Thymus (tissue), 11 donors: ENCODE measurements around the gene VPS37D. TPM values are rescaled to one million over a fixed set of nuclear protein-coding genes. Genes with fewer than 3 reads are reported as not detected.

ENCODE experiments used
- DNase-seq, 9 donors: peaks; one replicate each; pipeline ENCODE4 v3.0.0-alpha.2; 2013; ENCODE audit warnings: low spot score in 9 of 9, low read depth in 6 of 9, missing footprints in 1 of 9
- H3K27ac ChIP-seq, 2 donors: one replicate each; pipeline ENCODE4 v1.5.1; 2013; ENCODE audit warnings: control low read depth in 1 of 2, low read depth in 1 of 2, low read length in 1 of 2, mild to moderate bottlenecking in 1 of 2, moderate library complexity in 1 of 2
- H3K27me3 ChIP-seq, 2 donors: one replicate each; pipeline ENCODE4 v1.5.1; 2013; ENCODE audit warnings: low read length in 1 of 2; ENCODE audit not compliant: control insufficient read depth in 2 of 2, insufficient read depth in 1 of 2
- H3K36me3 ChIP-seq, 2 donors: one replicate each; pipeline ENCODE4 v1.5.1; 2013; ENCODE audit warnings: low read length in 1 of 2, mild to moderate bottlenecking in 1 of 2, moderate library complexity in 1 of 2; ENCODE audit not compliant: control insufficient read depth in 2 of 2, insufficient read depth in 2 of 2
- H3K4me1 ChIP-seq, 2 donors: one replicate each; pipeline ENCODE4 v1.5.1; 2013; ENCODE audit warnings: low read length in 2 of 2; ENCODE audit not compliant: control insufficient read depth in 2 of 2, insufficient read depth in 2 of 2
- H3K4me3 ChIP-seq, 2 donors: one replicate each; pipeline ENCODE4 v1.5.1; 2013; ENCODE audit warnings: low read length in 2 of 2, control low read depth in 1 of 2, mild to moderate bottlenecking in 1 of 2
- H3K9me3 ChIP-seq, 2 donors: one replicate each; pipeline ENCODE4 v1.5.1; 2013; ENCODE audit warnings: low read length in 1 of 2, mild to moderate bottlenecking in 1 of 2; ENCODE audit not compliant: control insufficient read depth in 2 of 2, insufficient read depth in 1 of 2
- whole genome bisulfite sequencing: extraction: QIAGEN DNeasy Blood & Tissue Kit; methylation state at CpG from one replicate; pipeline ENCODE4 v1.1.7; 2013; 5-methylcytosine and 5-hydroxymethylcytosine counted together
- polyA plus RNA-seq: library from polyadenylated mRNA; stranded (reverse); fragments of 200-250 nt; gene quantifications from one replicate; pipeline ENCODE4 v1.2.3, GENCODE V29; 2013
- total RNA-seq: library from RNA; stranded (reverse); fragments of 120-200 nt; gene quantifications from one replicate; pipeline ENCODE4 v1.2.4, GENCODE V29; 2013
- donor health status: healthy.

The VPS37D gene
- total and polyA plus RNA-seq, 2 donors, result 1.2 to 2.7 TPM

DNA sequence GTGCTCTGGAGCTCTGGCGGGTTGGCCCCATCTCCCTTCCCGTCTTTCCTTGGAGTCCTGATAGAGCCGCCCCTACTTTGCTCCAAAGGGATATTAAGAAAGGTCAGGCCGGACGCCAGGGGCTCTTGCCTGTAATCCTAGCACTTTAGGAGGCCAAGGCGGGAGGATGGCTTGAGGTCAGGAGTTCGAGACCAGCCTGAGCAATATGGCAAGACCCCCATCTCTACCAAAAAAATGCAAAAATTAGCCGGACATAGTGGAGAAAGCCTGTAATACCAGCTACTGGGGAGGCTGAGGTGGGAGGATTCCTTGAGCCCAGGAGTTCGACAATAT lies 43.0 kb upstream of the VPS37D start:
- H3K4me3 ChIP-seq, result no peak overlapping the region
- peaks cover 3 to 13% of the 10 kb centered on the region in 2 donors for H3K4me1 ChIP-seq
- 49% methylated on average over 9 of the region's 9 CpGs for WGBS
- no peaks in the 10 kb centered on the region for H3K36me3 ChIP-seq
- peaks cover 2 to 4% of the 10 kb centered on the region in 2 donors for H3K9me3 ChIP-seq
- H3K27me3 ChIP-seq, result peaks cover 40 to 85% of the 10 kb centered on the region in 2 donors
- DNase-seq, result no peak
- no peak overlapping the region for H3K27ac ChIP-seq

DNA sequence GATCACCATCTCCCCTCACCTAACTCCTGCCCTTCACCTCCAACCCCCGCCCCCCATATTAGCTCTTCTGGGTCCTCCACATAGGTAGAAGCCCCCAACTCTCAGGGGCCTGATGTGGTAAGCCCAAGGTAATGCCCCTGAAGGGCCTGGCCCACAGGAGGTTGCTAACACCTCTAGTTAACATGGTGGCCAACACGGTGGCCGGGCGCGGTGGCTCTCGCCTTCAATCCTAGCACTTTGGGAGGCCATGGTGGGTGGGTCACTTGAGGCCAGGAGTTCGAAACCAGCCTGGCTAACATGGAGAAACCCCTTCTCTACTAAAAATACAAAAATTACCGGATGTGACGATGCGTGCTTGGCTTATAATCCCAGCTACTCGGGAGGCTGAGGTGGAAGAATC lies 42.4 kb upstream of the VPS37D start:
- Histone ChIP-seq H3K27ac (no peak overlapping the region), H3K27me3 (peaks cover 40 to 85% of the 10 kb centered on the region in 2 donors)
- WGBS, result 94% methylated on average over 11 of the region's 11 CpGs

DNA sequence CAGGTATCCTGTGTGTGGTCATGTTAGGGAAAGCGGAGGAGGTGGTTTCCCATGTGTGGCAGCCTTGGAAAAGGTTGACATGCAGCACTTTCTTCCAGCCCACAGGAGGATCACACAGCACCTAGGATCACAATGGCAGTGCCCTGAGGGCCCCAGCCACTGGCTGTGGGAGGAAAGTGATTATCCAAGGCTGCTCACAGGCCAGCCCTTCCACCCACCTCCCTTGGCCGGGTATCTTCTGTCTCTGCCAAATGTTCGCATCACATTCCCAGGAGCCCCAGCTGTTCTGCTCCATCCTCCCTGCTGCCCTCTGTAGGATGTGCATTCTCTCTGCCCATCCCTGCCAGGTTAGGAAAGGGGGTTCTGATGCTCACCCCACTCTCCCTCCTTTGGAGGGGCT lies 40.8 kb upstream of the VPS37D start:
- DNase-seq, result no peak
- Histone ChIP-seq H3K27me3 (peaks cover 33 to 76% of the 10 kb centered on the region in 2 donors), H3K4me1 (peaks cover 3 to 13% of the 10 kb centered on the region in 2 donors), H3K4me3 (no peak overlapping the region), H3K27ac (no peak overlapping the region), H3K9me3 (peaks cover 2 to 4% of the 10 kb centered on the region in 2 donors), H3K36me3 (no peaks in the 10 kb centered on the region)
- WGBS, result 39% methylated on average over 3 of the region's 3 CpGs

More for the DNA sequence above, 42.4 kb upstream of the VPS37D start:
- DNase-seq, result no peak
- Histone ChIP-seq H3K4me3 (no peak overlapping the region), H3K36me3 (no peaks in the 10 kb centered on the region), H3K9me3 (peaks cover 2 to 4% of the 10 kb centered on the region in 2 donors), H3K4me1 (peaks cover 3 to 13% of the 10 kb centered on the region in 2 donors)

DNA sequence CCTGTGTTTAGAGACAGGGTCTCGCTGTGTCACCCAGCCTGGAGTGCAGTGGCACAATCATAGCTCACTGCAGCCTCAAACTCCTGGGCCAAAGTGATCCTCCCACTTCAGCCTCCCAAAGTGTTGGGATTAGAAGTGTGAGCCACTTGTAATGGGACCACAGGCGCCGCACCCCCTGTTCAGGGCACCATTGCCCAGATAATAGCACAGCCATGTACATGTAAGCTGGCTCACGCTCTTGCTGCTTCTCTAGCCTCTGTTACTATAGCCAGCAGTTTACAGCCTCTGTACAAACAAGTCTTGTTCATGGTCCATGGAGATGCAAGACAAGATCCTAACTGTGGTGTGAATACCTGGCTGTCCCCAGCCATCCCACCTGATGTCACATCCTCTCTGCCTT lies 39.1 kb upstream of the VPS37D start:
- Histone ChIP-seq H3K9me3 (peaks cover 0 to 2% of the 10 kb centered on the region in 2 donors), H3K36me3 (no peaks in the 10 kb centered on the region), H3K4me1 (peaks cover 3 to 7% of the 10 kb centered on the region in 2 donors), H3K4me3 (no peak overlapping the region), H3K27me3 (peaks cover 21 to 65% of the 10 kb centered on the region in 2 donors), H3K27ac (no peak overlapping the region)
- WGBS, result 73% methylated on average over 4 of the region's 4 CpGs
- no peak for DNase-seq

DNA sequence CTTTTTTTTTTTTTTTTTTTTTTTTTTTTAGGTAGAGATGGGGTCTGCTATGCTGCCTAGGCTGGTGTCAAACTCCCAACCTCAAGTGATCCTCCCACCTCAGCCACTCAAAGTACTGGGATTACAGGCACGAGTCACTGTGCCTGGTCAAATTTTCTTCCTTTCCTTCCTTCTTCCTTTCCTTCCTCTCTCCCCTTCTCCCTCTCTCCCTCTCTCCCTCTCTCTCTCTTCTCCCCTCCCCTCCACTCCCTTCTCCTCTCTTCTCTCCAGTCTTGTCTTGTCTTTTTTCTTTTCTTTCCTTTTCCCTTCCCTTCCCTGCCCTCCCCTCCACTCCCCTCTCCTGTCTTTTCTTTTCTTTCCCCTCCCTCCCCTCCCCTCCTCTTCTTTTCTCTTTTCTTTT lies 36.1 kb upstream of the VPS37D start:
- H3K27ac ChIP-seq, result no peak overlapping the region
- 3% methylated on average over 1 of the region's 1 CpG for WGBS
- H3K27me3 ChIP-seq, result peaks cover 0 to 39% of the 10 kb centered on the region in 2 donors
- H3K36me3 ChIP-seq, result no peaks in the 10 kb centered on the region
- H3K9me3 ChIP-seq, result no peaks in the 10 kb centered on the region
- no peak overlapping the region for H3K4me3 ChIP-seq
- no peaks in the 10 kb centered on the region for H3K4me1 ChIP-seq
- DNase-seq, result no peak

DNA sequence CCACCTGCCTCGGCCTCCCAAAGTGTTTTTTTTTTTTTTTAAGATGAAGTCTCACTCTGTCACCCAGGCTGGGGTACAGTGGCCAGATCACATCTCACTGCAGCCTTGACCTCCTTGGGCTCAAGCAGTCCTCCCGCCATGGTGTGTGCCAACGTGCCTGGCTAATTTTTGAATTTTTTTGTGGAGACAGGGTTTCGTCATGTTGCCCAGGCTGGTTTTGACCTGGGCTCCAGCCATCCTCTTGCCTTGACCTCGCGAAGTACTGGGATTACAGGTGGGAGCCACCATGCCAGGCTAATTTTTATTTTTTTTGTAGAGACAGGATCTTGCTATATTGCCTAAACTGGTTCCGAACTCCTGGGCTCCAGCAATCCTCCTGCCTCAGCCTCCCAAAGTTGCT lies 34.3 kb upstream of the VPS37D start:
- no peak for DNase-seq
- Histone ChIP-seq H3K36me3 (no peaks in the 10 kb centered on the region), H3K4me1 (no peaks in the 10 kb centered on the region), H3K27ac (no peak overlapping the region), H3K27me3 (peaks cover 0 to 23% of the 10 kb centered on the region in 2 donors), H3K9me3 (no peaks in the 10 kb centered on the region), H3K4me3 (no peak overlapping the region)
- WGBS, result 80% methylated on average over 7 of the region's 7 CpGs

DNA sequence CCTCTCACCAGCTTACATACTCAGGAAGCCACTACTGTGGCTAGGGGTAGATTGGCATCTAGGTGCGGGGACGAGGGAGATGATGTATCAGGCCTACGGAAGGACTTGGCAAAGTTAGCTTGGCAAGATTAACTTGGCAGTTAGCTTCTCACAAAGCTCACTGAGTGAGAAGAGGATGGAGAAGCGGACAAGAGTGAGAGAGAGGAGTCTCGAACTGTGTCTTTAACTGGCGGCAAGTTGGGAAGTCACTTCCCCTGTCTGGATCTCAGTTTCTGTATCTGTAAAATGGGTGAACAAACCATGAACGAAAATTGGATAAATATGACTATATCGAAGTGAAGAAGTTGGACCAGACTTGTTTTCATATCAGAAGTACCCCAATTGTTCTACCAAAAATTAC lies 33.8 kb upstream of the VPS37D start:
- Histone ChIP-seq H3K4me1 (no peaks in the 10 kb centered on the region), H3K9me3 (no peaks in the 10 kb centered on the region), H3K4me3 (no peak overlapping the region), H3K27me3 (peaks cover 0 to 18% of the 10 kb centered on the region in 2 donors), H3K36me3 (no peaks in the 10 kb centered on the region), H3K27ac (no peak overlapping the region)
- DNase-seq, result no peak
- WGBS, result 83% methylated on average over 8 of the region's 8 CpGs

DNA sequence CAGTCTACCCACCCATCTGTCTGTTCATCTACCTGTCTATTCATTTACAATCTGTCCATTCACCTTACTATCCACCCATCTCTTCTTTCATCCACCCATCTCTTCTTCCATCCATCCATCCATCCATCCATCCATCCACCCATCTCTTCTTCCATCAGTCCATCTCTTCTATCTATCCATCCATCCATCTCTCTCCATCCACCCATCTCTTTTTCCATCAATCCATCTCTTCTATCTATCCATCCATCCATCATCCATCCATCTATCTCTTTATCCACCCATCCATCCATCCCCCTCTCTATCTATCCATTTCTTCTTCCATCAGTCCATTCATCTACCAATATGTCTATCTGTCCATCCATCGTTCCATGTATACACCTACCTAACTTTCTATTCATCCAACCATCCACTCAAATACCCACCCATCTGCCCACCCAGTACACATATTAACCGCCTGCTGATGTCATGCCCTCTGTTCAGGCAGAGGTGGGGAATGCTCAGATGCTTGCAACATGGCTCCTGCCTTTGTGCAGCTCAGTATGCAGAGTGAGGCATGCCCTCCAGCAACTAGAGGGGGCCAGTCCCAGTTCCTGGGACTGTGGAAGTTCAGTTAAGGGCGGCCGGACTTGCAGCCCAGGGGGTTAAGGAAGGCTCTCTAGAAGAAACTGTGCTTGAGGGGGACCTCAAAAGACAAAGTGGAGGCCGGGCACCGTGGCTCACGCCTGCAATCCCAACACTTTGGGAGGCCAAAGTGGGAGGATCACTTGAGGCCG lies 32.0 kb upstream of the VPS37D start:
- no peaks in the 10 kb centered on the region for H3K4me1 ChIP-seq
- WGBS, result 90% methylated on average over 8 of the region's 8 CpGs
- no peak overlapping the region for H3K27ac ChIP-seq
- H3K4me3 ChIP-seq, result no peak overlapping the region
- DNase-seq, result no peak
- H3K27me3 ChIP-seq, result peaks cover 0 to 12% of the 10 kb centered on the region in 2 donors
- no peaks in the 10 kb centered on the region for H3K9me3 ChIP-seq
- H3K36me3 ChIP-seq, result no peaks in the 10 kb centered on the region

DNA sequence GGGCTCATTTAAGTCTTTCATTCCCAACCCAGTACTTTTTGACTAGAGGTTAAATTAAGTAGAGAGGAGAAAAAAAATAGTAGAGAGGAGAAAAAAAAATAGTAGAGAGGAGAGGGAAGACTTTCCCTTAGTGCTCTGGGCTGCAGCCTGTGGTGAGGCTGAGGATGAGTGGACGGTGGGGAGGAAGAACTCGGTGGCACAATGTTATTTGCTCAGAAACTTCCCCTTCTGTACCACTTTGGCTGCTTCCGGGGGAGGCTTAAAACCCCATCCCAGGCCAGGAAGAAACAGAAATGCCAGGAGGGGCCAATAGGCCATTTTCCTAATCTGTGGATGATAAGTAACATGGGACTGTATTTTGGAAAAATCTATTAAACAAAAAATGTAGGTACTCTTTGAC lies 28.7 kb upstream of the VPS37D start:
- no peak overlapping the region for H3K4me3 ChIP-seq
- no peak overlapping the region for H3K27ac ChIP-seq
- DNase-seq, result no peak
- peaks cover 0 to 2% of the 10 kb centered on the region in 2 donors for H3K27me3 ChIP-seq
- 10% methylated on average over 3 of the region's 3 CpGs for WGBS
- H3K36me3 ChIP-seq, result no peaks in the 10 kb centered on the region
- no peaks in the 10 kb centered on the region for H3K4me1 ChIP-seq
- H3K9me3 ChIP-seq, result peaks cover 3 to 21% of the 10 kb centered on the region in 2 donors
